GM12872 (cell line): ENCODE measurements around the gene SGF29.

Experiments used
- TF ChIP-seq, protein P1 (sequence below): IDR thresholded peaks from 3 replicates; pipeline ENCODE4 v1.5.1; 2011; ENCODE audit warnings: low read depth, mild to moderate bottlenecking, low read length, moderate library complexity; ENCODE audit not compliant: insufficient read depth

SGF29 gene

DNA sequence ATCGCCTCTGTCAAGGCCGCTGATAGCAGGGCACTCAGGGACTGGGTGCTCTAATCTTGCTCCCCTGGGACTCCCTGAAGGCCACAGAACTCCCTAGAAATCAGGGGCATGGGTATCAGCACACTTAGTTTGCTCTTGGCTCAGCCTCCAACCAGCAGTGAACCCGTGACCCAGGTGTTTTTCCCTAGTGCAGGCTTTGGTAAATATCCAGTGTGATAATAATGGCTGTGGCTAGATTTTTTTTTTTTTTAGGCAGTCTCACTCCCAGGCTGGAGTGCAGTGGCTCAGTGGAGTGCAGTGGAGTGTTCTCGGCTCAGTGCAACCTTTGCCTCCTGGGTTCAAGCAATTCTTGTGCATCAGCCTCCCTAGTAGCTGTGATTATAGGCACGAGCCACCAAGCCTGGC is 25.3 kb upstream of the SGF29 start:
- TF ChIP-seq, protein P1, sequence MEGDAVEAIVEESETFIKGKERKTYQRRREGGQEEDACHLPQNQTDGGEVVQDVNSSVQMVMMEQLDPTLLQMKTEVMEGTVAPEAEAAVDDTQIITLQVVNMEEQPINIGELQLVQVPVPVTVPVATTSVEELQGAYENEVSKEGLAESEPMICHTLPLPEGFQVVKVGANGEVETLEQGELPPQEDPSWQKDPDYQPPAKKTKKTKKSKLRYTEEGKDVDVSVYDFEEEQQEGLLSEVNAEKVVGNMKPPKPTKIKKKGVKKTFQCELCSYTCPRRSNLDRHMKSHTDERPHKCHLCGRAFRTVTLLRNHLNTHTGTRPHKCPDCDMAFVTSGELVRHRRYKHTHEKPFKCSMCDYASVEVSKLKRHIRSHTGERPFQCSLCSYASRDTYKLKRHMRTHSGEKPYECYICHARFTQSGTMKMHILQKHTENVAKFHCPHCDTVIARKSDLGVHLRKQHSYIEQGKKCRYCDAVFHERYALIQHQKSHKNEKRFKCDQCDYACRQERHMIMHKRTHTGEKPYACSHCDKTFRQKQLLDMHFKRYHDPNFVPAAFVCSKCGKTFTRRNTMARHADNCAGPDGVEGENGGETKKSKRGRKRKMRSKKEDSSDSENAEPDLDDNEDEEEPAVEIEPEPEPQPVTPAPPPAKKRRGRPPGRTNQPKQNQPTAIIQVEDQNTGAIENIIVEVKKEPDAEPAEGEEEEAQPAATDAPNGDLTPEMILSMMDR, result no peak

DNA sequence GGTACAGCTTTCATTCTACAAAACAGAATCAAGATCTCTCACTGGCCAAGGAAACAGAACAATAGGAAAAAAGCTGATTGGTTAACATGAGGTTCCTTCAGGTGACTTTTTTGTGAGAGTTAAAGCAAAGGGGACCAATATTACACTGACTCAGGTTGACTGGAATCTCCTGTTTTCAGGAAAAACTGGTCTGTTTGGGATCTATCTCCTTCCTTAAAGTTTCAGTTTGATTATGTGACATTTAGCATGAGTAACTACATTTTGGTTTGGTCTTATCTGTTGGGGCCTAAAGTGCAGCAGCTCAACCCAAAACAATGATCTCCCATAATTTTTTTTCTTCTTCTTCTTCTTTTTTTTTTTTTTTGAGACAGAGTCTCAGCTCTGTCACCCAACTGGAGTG is 24.6 kb upstream of the SGF29 start:
- TF ChIP-seq, protein P1, result no peak

DNA sequence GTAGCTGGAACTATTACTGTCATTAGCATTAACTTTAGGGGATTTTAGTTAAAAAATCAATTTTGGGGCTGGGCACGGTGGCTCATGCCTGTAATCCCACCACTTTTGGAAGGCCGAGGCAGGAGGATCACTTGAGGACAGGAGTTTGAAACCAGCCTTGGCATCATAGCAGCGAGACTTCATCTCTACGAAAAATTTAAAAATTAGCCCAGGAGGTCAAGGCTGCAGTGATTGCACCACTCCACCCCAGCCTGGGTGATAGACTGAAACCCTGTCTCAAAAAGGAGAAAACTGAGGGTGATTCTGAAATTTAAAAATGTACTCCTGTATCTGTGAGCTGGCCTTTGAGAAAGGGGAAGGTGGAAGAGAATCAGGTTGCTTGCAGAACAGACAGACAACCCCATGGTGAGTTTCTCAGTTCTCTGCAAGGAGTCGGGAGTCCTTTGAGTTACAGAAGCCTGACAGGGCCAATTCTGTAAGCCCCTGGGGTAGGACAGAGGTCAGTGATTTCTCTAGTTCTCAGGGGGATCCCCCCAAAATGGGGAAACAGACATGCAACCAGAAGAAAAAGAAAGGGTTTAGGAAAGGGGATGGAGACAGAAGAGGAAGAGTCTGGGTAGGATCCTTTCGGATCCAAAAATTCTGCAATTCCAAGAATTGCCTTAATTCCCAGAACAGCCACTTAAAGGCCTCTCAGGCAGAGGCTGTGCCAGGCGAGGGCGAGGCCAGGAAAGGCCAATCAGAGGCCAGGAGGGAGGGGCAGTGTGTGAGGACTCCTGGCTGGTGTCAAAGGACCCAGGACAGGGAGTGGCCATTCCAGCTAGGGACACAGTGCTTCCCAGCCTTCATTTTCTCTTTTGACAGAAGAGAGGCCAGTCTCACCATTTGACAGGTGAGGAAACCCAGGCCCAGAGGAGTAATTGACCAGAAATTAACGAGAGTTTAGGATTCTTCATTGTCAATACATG is 21.7 kb upstream of the SGF29 start:
- TF ChIP-seq, protein P1, result no peak

DNA sequence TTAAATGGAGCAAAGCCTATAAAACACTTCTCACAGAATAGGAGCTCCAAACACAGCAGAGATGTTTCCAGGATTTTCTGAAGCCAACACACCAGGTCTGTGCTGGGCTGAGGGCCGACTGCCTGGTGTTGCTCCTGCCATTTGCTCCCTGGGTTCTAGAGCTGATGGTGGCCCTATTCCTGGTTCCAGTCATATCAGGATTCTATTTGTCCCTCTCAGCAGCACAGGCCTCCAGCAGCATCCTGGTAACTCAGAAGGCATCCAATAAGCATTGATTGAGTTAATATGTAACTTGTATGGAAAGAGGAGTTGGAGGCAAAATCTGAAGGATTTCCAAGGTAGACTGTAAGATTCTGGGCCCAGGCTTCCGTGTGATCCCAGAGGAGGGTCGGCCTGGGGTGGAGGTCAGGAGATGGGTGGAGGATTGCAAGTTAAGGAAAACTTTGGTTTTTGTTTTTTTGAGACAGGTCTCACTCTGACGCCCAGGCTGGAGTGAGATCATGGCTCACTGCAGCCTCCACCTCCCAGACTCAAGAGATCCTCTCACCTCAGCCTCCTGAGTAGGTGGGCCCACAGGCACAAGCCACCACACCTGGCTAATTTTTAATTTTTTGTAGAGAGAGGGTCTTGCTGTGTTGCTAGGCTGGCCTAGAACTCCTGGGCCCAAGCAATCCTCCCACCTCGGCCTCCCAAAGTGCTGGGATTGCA is 20.6 kb upstream of the SGF29 start:
- TF ChIP-seq, protein P1, result no peak

DNA sequence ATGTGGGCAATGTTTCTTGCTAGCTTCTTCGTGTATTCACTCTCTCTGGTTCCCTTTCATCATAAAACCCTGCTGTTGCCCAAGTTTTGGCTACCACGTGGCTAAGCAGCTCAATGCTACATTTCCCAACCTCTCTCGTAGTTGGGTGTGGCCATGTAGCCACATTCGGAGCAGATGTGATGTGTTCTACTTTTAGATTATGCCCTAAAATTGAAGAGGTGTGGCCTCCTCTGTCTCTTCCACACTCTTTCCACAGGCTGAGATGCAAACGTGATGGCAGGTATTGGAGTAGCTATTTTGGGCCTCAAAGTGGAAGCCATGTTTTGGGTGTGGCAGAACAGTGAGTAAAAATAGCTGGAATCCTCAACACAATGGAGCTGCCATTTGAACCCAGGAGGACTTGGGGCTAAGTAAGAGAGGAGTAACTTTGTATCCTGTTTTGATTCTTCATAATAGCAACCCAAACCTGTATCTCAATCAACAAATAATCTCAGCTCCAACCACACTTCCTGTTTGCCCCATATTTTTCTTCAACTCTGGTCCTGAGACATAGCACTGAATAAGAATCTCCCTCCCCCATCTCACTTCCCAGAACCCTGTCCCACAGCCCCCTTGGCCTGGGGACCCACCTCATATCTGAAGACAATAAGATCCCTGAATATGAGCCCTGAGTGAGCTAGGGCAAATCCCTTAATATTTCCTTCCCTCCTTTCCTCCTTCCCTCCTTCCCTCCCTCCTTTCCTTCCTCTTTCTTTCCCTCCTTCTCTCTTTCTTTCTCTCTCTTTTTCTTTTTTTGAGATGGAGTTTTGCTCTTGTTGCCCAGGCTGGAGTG is 19.0 kb upstream of the SGF29 start:
- TF ChIP-seq, protein P1, result no peak

DNA sequence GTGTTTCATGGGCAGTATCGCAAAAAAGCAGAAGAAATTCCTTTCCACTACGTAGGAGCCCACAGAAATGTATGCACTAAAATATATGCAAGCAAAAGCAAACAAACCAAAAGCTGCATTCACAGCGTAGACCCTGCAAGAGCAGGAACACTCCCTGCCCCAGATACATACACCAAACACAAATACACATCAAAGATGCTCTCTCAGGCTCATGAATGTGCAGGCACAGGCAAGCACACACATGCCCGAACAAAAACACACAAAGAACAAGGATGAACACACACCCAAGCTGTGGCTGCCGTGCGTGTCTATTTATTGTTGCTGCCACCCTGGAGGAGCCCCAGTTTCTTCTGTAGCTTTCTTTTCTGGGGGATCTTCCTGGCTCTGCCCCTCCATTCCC is 16.6 kb upstream of the SGF29 start:
- TF ChIP-seq, protein P1, result no peak
